GDM1 (cell line): Measurements from ENCODE around the gene WASF3.
"Not testable (repeated sequence)": the region's sequence is repeated elsewhere in the genome, so short reads cannot be mapped to it uniquely, and the experiment has no call there.

Experiments used
- DNase-seq: peaks from one replicate; lab custom pipeline; 2025; lab: John Stamatoyannopoulos, UW

The WASF3 gene

DNA sequence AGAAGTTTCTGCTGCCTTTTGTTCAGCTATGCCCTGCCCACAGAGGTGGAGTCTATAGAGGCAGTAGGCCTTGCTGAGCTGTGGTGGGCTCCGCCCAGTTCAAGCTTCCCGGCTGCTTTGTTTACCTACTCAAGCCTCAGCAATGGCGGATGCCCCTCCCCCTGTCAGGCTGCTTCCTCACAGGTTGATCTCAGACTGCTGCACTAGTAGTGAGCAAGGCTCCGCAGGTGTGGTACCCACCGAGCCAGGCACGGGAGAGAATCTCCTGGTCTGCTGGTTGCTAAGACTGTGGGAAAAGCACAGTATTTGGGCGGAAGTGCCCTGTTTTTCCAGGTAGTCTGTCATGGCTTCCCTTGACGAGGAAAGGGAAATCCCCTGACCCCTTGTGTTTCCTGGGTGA lies 78.6 kb downstream of the WASF3 start:
- DNase-seq: not testable (repeated sequence)

- DNase-seq: no peak
Observed at GRCh38 chr13:26646603-26647002, 89.1 kb downstream of the WASF3 start.

- no peak for DNase-seq
Observed at GRCh38 chr13:26651234-26651633, 93.8 kb downstream of the WASF3 start.

- no peak for DNase-seq
Observed at GRCh38 chr13:26653310-26653709, 95.8 kb downstream of the WASF3 start.

- no peak for DNase-seq
Observed at GRCh38 chr13:26653842-26654241, 96.4 kb downstream of the WASF3 start.

- DNase-seq: no peak
Observed at GRCh38 chr13:26656919-26657318, 99.4 kb downstream of the WASF3 start.

DNA sequence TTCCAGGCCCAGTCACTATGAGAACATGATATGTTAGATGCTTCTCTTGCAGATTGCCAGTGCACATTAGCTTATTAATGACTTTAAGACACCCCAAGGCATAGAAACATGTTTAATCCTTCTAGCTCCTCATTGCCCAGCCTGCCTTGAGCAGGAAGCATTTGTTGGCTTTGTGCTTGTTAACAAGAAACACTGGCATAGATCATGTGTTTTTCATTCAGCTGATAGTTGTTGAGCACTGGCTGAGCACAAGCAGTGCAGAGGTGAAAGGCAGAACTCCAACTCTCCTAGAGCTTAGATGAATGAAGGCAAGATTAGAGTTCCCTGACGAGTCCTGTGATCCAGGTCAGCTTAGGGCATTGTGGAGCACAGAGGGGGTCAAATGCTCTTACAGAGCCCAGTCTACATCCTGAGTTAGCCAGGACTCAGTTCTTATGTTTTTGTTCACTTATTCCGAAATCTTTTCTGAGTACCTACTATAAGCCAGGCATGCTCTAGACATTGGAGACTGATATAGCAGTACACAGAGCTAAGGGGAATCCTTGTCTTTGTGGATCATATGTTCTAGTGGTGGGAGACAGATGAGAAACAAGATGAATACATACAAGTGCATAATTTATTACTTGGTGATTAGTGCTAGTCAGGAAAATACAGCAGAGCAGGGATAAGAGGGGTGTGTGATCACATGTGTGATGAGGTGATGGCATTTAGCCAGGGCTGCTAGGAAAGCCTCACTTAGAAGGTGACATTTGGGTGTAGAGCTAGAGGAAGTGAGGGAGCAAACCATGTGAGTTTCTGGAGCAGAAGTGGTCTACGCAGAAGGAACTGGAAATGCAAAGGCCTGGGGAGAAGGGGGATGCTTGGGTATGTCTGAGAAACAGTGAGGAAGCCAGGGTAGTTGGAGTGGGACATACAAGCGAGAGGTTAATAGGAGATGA lies 101.2 kb downstream of the WASF3 start:
- no peak for DNase-seq

DNA sequence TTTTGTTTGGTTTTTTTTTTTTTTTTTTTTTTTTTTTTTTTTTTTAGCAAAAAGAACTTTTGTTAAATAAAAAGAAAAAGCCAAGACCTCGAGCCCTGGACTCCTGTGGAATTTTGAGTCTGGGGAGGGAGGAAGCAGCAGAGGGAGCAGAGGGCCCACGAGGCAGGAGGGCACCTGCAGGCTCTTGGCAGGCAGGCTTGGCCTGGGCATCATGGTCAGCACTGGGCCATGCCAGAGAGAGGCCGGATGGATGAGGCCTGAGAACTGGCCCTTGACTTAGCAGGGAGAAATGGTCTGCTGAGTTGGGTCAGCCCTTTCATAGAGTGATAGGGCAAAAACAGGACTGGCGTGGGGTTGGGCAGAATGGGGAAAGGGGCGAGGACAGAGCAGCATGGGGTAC lies 102.7 kb downstream of the WASF3 start:
- DNase-seq: no peak

DNA sequence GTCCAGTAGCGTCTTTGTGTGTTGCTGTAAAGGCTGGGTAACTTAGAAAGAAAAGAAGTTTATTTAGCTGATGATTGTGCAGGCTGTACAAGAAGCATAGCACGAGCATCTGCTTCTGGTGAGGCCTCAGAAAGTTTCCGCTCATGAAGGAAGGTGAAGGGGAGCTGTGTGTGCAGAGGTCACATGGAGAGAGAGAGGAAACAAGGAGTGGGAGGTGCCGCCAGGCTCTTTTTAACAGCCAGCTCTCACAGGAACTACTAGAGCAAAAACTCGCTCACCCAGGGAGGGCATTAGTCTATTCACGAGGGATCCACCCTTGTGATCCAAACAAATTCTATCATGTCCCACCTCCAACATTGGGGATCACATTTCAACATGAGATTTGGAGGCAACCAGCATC lies 103.3 kb downstream of the WASF3 start:
- no peak for DNase-seq

DNA sequence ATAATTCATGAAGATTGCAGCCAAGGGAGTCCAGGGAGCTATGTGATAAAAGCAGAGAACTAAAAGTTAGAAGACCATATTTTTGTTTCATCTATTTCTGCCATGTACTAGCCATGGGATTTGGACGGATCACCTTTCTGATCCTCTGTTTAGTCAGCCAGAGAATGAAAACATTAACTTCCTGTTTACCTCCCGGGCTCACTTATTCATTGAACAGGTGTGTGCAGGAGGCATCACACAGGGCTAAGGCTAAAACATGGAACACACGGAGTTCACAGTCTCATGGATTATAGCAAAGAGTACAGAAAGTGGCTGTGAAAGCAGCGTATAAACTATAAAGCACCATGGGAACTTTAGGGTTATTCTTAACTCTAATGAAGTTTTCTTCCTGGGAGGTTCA lies 106.3 kb downstream of the WASF3 start:
- DNase-seq: no peak

DNA sequence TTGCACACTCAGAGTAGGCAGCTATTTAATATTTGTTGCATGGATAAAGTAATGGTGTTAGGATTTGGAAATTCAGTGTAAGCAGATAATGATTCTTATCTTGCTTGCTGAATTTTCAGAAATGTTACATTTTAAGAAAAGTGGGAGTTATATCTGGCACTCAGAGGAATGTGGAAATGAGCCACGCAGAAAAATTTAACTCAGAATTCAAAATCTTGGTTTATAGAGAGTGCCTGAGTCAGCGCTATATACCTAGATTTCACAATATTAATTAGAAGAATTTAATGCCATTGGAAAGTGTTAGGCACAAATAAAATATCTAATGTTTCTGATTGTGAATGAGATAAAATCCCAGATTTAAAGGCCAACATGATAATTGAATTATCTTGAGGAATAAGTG lies 106.8 kb downstream of the WASF3 start:
- DNase-seq: no peak

GRCh38 chr13:26664876-26665275 lies 107.4 kb downstream of the WASF3 start:
- DNase-seq: no peak

DNA sequence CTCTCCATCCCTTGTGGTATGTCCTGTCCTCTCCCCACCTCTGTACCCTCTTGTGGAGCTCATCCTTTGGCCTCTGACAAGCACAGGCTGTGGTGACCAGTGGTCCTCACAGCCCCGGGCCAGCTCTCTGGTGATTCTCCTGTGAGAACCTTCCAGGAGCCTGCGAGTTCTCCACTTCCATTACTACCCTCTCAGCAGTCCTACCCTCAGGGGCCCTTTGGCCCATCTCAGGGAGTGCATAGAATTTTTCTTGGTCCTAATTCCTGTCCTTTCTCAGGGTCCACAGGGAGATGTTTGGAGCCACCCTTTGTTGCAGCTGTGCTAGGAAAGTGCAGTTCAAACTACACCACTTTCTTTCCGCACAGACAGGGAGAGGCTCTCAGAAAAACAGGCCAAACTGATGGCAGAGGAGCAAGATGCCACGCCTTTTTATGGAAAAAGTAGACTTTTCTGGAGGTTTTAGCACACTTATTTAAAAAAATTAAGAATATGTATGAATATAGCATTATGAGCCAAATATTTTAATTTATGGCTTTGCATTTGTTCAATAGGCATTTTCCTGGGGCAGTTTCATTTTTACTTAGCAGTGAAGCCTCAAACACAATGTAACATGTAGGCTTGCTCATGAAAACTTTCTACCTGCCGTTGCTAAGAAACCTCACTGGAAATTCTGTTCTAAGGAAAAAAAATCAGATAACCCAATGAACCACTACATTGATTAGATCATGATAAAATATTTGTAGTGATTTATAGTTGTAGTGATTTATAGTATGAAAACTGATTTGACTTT lies 111.1 kb downstream of the WASF3 start:
- DNase-seq: no peak

DNA sequence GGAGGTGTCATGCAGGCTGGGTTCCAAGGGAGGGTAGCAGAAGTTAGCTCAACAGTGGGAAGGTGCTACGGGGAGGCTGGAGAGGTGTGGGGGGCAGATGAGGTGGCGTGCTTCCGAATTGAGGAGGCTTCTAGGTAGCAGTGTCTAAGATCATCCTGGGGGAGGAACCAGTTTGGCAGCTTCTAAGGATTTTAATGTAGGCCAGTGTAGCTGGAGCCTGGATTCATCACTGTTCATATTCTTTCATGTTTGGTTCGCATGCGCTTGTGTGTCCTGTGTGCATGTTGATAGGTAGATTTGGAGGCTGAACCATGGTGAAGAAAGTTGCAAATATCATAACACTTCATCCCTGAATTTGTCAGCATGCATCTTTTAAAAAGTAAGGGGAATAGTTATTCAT lies 116.4 kb downstream of the WASF3 start:
- DNase-seq: no peak

- no peak for DNase-seq
Observed at GRCh38 chr13:26677156-26677555, 119.7 kb downstream of the WASF3 start.

GRCh38 chr13:26678330-26678729 lies 120.8 kb downstream of the WASF3 start:
- DNase-seq: no peak

DNA sequence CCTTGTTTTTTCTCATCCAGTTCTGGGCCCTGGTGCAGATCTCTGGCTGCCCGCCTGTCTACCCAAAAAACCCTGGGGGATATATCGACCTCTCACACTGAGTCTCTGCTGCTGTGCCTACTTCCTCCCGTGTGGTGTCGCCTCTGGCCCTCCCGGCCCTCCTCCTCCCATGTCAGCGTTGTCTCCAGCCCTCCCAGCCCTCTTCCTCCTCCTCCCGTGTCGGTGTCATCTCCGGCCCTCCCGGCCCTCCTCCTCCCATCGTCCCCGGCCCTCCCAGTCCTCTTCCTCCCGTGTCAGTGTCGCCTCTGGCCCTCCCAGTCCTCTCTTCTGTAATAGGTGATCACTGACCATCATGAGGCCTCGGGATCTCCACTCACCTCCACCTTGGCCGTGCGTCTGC lies 121.3 kb downstream of the WASF3 start:
- DNase-seq: no peak

DNA sequence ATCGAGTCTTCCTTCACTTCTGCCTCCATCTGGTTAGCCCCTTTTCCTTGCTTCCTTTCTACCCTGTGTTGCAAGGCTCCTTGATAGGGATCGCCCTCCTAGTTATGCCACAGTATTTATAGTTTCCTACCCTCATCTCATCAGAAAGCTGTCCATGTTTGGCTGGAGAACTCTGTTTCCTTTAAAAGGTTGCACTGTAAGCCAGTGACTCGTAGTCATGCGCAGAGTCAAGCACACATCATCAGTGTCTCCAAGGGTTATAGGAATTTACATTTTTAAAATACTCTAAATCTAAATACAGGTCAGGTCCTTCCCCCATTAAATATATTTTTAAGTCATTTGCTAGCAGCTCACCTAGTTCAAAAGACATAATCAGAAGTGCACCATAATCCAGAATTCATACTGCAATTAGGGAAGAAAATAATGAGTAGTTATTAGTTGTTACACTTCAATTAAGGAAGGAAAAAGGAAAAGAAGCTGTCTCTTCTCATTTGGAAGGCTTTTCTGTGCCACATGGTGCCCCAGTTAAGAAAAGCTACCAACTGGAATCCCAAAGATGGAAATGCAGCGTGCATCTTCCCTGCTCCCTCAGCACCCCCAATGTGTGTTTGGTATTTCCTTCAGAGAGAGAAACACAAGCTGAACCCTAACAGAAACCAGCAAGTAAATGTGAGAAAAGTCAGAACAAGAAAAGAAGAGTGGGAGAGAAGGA lies 122.1 kb downstream of the WASF3 start:
- DNase-seq: no peak

DNA sequence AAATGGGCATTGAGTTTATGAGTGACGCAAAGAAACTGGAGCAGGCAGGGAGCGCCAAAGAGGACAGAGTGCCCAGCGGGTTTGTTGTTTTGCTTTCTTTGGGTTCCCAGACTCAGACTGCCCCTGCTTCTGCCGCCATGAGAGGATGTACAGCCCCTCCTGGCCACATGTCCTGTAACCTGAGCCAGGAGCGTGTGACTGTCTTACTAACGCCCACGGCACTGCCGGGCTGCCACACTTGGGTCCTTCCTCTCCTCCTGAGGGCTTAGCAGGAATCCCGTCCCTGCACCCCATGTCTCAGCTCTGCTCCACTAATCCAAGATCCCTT lies 122.6 kb downstream of the WASF3 start:
- no peak for DNase-seq

- DNase-seq: no peak
Observed at GRCh38 chr13:26680572-26680971, 123.1 kb downstream of the WASF3 start.

- no peak for DNase-seq
Observed at GRCh38 chr13:26681036-26681435, 123.6 kb downstream of the WASF3 start.

GRCh38 chr13:26682606-26683005 lies 125.1 kb downstream of the WASF3 start:
- DNase-seq: no peak

DNA sequence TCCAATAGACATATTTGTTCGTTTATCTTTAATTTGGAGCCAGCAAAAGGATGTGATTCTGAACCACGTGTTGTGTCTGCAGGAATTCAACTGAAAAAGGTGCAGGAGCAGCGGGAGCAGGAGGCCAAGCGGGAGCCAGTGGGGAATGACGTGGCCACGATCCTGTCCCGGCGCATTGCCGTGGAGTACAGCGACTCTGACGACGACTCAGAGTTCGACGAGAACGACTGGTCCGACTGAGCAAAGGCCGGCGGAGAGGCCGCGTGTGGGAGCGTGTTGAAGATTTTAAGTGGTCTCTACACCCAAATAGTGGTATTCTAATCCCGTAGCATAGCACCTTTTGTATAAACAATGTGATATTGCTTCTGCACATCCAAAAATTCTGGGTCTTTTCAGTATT lies 128.1 kb downstream of the WASF3 start:
- DNase-seq: no peak
